Right forelimb (tissue), 1 donor: Measurements from ENCODE around the gene HACD1.
A peak's percentile ranks its signal among the peaks of the same experiment; 100 is the strongest.

Source experiments
- DNase-seq: peaks from one replicate; pipeline ENCODE4 v3.0.0-alpha.2; 2018

The HACD1 gene

GRCh38 chr10:17617031-17617911, at the start of gene HACD1:
Gene HACD1 (minus strand): TSS chr10:17617374. CDS start chr10:17617339, 35 bp downstream.
- DNase-seq = peak; percentile 72

- DNase-seq = no peak
Measured at GRCh38 chr10:17665747-17666146, 48.6 kb upstream of the HACD1 start.

DNA sequence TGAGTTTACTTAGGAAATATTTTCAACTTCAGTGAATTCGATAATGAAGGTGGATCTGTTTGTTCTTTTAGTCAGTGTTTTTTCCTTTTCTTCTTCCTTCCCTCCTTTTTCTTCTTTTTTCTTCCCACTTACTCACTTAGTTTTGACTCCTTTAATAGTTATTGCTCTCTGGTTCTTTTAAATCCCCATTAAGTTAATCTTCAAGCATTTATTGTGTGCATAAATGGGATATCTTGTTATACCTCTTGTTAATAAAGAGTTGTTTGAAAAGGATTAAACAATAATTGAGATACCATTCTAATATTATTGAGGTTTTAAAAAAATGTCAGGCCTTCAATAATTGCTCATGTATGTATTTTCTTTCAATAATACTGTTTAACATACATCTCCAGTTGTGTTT, 46.3 kb upstream of the HACD1 start:
- no peak for DNase-seq

DNA sequence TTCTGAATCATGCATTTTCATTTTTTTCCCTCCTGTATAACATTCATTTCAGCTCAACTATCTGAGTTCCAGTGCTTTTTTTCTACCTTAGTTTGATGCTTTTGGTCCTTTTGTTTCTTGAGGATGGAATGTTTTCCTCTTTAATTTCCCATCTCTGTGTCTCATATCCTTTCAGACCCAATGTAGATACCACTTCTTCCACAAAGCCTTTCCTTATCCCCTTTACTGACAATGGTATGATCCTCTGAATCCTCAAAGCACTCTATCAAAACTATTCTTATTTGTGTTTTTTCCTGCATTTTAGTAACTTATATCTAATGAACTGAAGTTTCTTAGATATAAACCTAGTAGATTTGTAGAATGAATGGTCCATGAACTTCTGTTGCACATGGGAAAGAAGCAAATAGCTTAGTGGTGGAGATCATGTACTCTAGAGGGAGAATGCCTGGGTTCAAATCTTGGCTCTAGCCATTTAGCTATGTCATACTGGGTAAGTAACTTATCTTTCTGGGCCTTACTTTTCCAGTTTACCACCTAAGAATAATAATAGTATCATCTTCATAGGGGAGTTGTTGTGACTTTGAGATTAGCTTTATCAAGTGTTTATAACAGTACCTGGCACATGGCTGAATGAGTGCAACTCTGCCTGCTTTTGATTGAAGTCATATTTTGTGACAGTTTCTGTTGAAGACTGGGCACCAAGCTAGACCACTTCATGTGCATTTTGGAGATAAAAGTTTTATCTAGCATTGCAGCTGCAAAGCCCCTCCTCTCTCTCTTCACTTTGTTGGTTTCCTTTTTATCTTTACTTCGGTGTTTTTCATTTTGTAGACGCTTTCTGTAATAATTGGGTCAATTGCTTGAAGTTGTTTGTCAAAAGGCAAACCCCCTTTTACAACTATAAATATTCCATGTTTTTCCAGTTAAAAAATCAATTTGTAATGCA, 45.3 kb upstream of the HACD1 start:
- no peak for DNase-seq

- no peak for DNase-seq
Measured at GRCh38 chr10:17661510-17661909, 44.3 kb upstream of the HACD1 start.

DNA sequence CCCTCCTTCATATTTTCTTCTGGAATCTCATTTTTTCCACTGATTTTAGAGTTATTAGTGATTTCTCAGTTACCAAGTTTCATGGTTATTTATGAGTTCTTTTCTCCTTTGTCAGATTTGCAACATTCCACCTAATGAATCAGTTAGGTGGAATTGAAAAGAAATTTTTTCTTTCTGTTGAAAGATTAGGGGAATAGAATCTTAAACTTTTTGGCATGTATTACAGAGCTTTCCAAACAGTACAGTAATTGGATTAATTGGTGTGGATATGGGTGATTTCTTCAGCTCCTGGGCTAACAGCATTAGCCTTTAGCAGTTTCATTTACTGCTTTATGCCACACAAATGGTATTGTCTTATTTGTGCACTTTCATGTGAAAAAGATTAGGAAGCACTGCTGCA, 43.7 kb upstream of the HACD1 start:
- no peak for DNase-seq

DNA sequence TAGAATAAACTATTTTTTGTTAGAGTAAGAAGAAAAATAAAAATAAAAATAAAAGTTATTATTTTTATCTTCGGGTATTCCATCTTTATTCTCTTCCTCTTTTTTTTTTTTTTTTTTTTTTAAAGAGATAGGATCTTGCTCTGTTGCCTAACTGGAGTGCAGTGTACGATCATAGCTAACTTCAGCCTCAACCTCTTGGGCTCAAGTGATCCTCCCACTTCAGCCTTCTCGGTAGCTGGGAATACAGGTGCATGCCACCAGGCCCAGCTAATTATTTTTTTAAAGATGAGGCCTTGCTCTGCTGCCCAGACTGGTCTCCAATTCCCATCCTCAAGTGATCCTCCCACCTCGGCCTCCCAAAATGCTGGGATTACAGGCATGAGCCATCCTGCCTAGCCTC, 42.2 kb upstream of the HACD1 start:
- no peak for DNase-seq

GRCh38 chr10:17657103-17657500, 39.9 kb upstream of the HACD1 start:
- no peak for DNase-seq

DNA sequence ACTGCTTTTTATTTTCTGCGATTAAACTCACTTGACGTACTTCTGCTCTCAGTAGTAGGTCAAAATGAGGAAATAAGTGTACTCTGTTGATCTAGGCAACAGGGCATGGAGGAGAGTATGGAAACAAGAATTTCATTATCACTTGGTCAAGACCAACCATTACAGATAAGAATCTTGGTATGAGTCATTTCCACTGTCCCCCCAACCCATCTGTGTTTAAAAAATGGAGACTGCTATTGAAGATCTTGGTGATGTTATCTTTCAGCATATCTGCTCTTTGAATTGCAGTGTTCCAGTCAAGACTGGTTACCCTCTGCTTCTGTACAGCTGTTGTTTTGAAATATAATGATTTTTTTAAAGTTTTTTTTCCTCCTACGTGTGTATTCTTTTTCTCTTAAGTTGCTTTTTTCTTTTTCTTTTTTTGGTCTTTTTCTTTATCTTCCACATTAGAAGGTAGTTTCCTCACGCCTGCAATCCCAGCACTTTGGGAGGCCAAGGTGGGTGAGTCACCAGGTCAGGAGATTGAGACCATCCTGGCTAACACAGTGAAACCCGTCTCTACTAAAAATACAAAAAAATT, 38.5 kb upstream of the HACD1 start:
- no peak for DNase-seq

DNA sequence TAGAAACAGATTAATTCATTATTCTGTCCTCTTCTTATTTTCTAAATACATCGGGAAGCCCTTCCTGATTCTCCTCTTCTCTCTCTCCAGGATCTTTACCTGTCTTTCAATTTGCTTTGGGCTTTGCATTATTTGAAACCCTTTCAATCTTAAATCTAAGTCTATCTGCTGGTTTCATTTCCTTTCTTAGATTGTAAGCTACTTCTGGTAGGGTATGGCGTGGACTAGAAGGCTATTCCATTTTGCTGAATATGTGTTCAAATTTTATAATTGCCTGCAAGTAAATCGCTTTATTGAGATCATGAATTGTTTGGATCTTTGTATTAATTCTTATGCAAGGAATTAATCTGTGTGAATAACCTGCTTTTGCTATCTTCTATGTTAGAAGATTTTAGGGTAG, 37.8 kb upstream of the HACD1 start:
- no peak for DNase-seq

GRCh38 chr10:17652585-17652984, 35.4 kb upstream of the HACD1 start:
- no peak for DNase-seq

- DNase-seq = no peak
Measured at GRCh38 chr10:17651896-17652295, 34.7 kb upstream of the HACD1 start.

DNA sequence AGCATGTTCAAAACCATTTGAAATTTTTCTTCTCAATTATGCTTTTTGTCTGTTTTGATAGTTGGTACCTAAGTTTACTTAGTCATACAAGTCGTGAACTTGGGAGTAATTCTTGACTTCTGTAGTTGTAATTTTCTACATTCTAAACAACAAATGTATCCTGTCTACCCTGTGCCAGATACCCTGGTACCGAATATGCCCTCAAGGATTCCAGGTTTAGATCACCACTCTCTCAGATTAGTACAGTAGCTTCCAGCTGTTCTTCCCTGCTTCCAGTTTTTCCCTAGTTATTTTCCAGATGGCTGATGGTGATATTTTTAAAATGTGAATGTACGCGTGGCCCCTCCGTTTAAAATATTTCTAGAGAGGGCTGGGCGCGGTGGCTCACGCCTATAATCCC, 33.2 kb upstream of the HACD1 start:
- no peak for DNase-seq

DNA sequence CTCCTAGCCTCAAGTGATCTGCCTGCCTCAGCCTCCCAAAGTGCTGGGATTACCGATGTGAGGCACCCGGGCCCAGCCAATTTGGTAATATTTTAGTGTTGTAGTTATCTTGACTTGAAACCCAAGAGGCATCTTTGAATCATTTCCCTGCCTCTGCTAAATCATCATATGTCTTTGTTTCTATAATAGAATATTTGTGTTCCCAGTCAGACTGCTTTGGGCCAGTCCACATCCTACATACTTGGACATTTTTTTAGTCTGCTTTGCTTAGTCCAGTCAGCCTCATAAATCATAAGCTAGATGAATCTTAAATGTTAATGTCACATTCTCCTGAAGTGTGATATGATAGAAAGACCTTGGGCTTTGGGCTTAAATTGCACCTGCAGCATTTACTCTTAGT, 32.7 kb upstream of the HACD1 start:
- DNase-seq = no peak

DNA sequence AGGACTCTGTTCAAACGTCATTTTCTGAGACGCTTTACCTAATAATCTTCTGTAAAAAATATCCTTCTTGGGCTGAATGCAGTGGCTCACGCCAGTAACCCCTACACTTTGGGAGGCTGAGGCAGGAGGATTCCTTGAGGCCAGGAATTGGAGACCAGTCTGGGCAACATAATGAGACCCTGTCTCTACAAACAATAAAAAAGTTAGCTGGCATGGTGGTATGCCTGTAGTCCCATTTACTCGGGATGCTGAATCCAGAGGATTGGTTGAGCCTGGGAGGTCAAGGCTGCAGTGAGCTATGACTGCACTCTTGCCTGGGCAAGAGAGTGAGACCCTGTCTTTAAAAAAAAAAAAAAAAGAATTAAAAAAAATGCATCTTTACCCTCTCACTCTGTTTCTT, 31.9 kb upstream of the HACD1 start:
- DNase-seq = no peak

GRCh38 chr10:17648243-17649035, 31.3 kb upstream of the HACD1 start:
- DNase-seq = no peak

- no peak for DNase-seq
Measured at GRCh38 chr10:17647326-17647725, 30.2 kb upstream of the HACD1 start.

GRCh38 chr10:17645621-17646345, 28.6 kb upstream of the HACD1 start:
- DNase-seq = no peak

GRCh38 chr10:17644485-17644943, 27.3 kb upstream of the HACD1 start:
- DNase-seq = no peak

- DNase-seq = peak; percentile 96
Measured at GRCh38 chr10:17643755-17644484, 26.7 kb upstream of the HACD1 start, which contains the start of gene STAM. Gene STAM (plus strand): TSS chr10:17644151. CDS start chr10:17644340, 189 bp downstream.

DNA sequence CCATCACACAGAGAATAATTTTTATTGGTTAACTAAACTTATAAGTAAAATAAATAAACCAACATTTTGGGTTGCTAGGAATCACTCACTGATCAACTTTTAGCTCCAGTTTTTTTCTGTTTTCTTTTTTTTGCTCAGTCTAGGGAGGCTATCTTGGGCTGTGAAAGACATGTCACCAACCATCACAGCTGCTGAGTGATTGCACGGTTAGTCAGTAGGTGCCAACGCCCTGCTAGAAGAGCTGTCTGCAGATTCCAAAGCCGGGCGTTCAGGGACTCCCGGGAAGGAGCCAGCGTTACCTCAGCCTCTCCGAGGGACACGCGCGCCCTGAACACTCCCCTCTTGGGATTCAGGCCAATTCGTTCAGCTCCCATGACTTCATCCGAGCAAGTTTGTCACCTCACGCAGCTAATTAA, 26.2 kb upstream of the HACD1 start:
- no peak for DNase-seq
